PC-9 (cell line): ENCODE measurements around the gene THSD8. TPM values are rescaled to one million over a fixed set of nuclear protein-coding genes. Genes with fewer than 3 reads are reported as not detected.
"Not testable (repeated sequence)": the region's sequence is repeated elsewhere in the genome, so short reads cannot be mapped to it uniquely, and the experiment has no call there.

Experiments
- BruUV-seq: library from RNA; stranded (reverse); fragments of 400-500 nt; replicated peaks from 2 replicates; lab custom pipeline; 2021; lab: Mats Ljungman, UMichigan
- CTCF ChIA-PET: fragments of 300-600 bp; sonication (Branson Sonifier 250); formaldehyde crosslinking; loops from one replicate; lab custom pipeline; 2022; ENCODE audit warnings: antibody characterized with exemption; lab: Charles Lee
- POLR2A ChIA-PET: fragments of 300-600 bp; sonication (Branson Sonifier 250); formaldehyde crosslinking; loops from one replicate; lab custom pipeline; 2022; ENCODE audit warnings: antibody characterized with exemption; ENCODE audit not compliant: unreplicated experiment; lab: Charles Lee
- DNase-seq, 2 experiments: peaks; one replicate each; pipeline versions ENCODE4 v3.0.0 to v3.0.0-alpha.2; 2015 to 2022; ENCODE audit warnings: mixed read lengths in 1 of 2
- H2AFZ ChIP-seq: fragments of 200-600 bp; sonication (generic); 2 replicates; pipeline ENCODE4 v1.8.1; 2017; ENCODE audit warnings: antibody characterized with exemption
- H3F3A ChIP-seq: fragments of 200-600 bp; sonication (generic); 2 replicates; pipeline ENCODE4 v1.8.1; 2017; ENCODE audit warnings: antibody characterized with exemption, mild to moderate bottlenecking, low read depth; ENCODE audit not compliant: insufficient read depth
- H3K27ac ChIP-seq: fragments of 200-600 bp; sonication (generic); 2 replicates; pipeline ENCODE4 v1.6.1; 2016; ENCODE audit warnings: mixed run types
- H3K27me3 ChIP-seq: fragments of 200-600 bp; sonication (generic); 2 replicates; pipeline ENCODE4 v1.6.1; 2016; ENCODE audit warnings: low read depth, mixed run types; ENCODE audit not compliant: insufficient read depth
- H3K36me3 ChIP-seq: fragments of 200-600 bp; sonication (generic); 2 replicates; pipeline ENCODE4 v1.6.1; 2016; ENCODE audit warnings: low read depth, mixed run types
- H3K4me1 ChIP-seq: fragments of 200-600 bp; sonication (generic); replicated peaks from 2 replicates; pipeline ENCODE4 v1.6.1; 2016; ENCODE audit warnings: mixed run types; ENCODE audit not compliant: insufficient read depth
- H3K4me2 ChIP-seq: fragments of 200-600 bp; sonication (generic); 2 replicates; pipeline ENCODE4 v1.6.1; 2017; ENCODE audit warnings: mixed run types
- H3K4me3 ChIP-seq: fragments of 200-600 bp; sonication (generic); 2 replicates; pipeline ENCODE4 v1.6.1; 2016; ENCODE audit warnings: mixed run types
- H3K79me2 ChIP-seq: fragments of 200-600 bp; sonication (generic); 2 replicates; pipeline ENCODE4 v1.6.1; 2017; ENCODE audit warnings: low read depth, mixed run types
- H3K9me2 ChIP-seq: fragments of 200-600 bp; sonication (generic); 2 replicates; pipeline ENCODE4 v1.8.1; 2017; ENCODE audit warnings: mild to moderate bottlenecking; ENCODE audit not compliant: insufficient read depth
- H3K9me3 ChIP-seq: fragments of 200-600 bp; sonication (generic); 2 replicates; pipeline ENCODE4 v1.8.1; 2016; ENCODE audit warnings: low read depth; ENCODE audit not compliant: insufficient read depth
- H4K20me1 ChIP-seq: fragments of 200-600 bp; sonication (generic); 2 replicates; pipeline ENCODE4 v1.8.1; 2017; ENCODE audit not compliant: insufficient read depth
- CTCF ChIP-seq: fragments of 200-600 bp; sonication (generic); conservative IDR thresholded peaks from 2 replicates; pipeline ENCODE4 v1.6.1; 2017; ENCODE audit warnings: mixed run types, antibody characterized with exemption, mild to moderate bottlenecking, moderate library complexity
- EZH2 ChIP-seq: fragments of 200-600 bp; sonication (generic); IDR thresholded peaks from 2 replicates; pipeline ENCODE4 v1.8.0; 2017; ENCODE audit warnings: antibody characterized with exemption, low read depth
- intact Hi-C: fragments of 100-400 bp; cut with micrococcal nuclease; formaldehyde crosslinking; loops from one replicate; pipeline ENCODE4 v1.10.0; 2022; ENCODE audit not compliant: unreplicated experiment
- total RNA-seq: library from RNA; stranded (reverse); gene quantifications from 2 replicates; pipeline ENCODE4 v1.2.3, GENCODE V29; 2021

Gene THSD8
- total RNA-seq, 1 experiment from 2014 or later = 28.8 TPM

GRCh38 chr19:12796146-12797071 is 5.5 kb upstream of the THSD8 start:
- intact Hi-C loops = loop anchor here (1.0 to 2.0 kb wide), 4 partner anchors 19 to 50 kb away; no protein-coding TSS in a partner anchor
- peak overlapping the region; percentile 33; the same call in 1 of the 2 replicates for H3K4me3 ChIP-seq
- CTCF ChIA-PET = interaction anchor here (0.5 to 1.8 kb wide), 11 partner anchors 19 to 102 kb away, joined by 3 to 16 read pairs (median 4); no protein-coding TSS in a partner anchor
- peaks cover 78% of the 10 kb centered on the region for H3F3A ChIP-seq
- H3K79me2 ChIP-seq = peaks cover 51% of the 10 kb centered on the region
- peaks cover 22% of the 10 kb centered on the region for H4K20me1 ChIP-seq
- H3K4me2 ChIP-seq = peak overlapping the region; percentile 71
- BruUV-seq = no TSS peak
- H3K4me1 ChIP-seq = peaks cover 33% of the 10 kb centered on the region
- H3K27ac ChIP-seq = peak overlapping the region; percentile 31
- H3K27me3 ChIP-seq = no peaks in the 10 kb centered on the region
- H3K36me3 ChIP-seq = peaks cover 7% of the 10 kb centered on the region; the same call in 1 of the 2 replicates
- H3K9me3 ChIP-seq = no peaks in the 10 kb centered on the region
- H3K9me2 ChIP-seq = no peaks in the 10 kb centered on the region
- DNase-seq = peak; percentile 69 to 76
- POLR2A ChIA-PET = interaction anchor here (0.6 to 1.1 kb wide), 4 partner anchors 22 to 656 kb away, joined by 3 to 8 read pairs (median 4); partner anchors contain the start of gene ZNF20
- TF ChIP-seq EZH2 (no peak), CTCF (peak; percentile 98)
- no peak overlapping the region for H2AFZ ChIP-seq

GRCh38 chr19:12797141-12797587 is 4.7 kb upstream of the THSD8 start:
- no peaks in the 10 kb centered on the region for H3K27me3 ChIP-seq
- peaks cover 73% of the 10 kb centered on the region for H3F3A ChIP-seq
- POLR2A ChIA-PET = no interaction called here
- peaks cover 34% of the 10 kb centered on the region for H3K4me1 ChIP-seq
- peaks cover 15% of the 10 kb centered on the region for H4K20me1 ChIP-seq
- CTCF ChIA-PET = interaction anchor here (0.7 kb wide), 1 partner anchor 44 kb away, joined by 9 read pairs; no protein-coding TSS in a partner anchor
- no peak overlapping the region for H3K27ac ChIP-seq
- H3K36me3 ChIP-seq = peaks cover 7% of the 10 kb centered on the region; the same call in 1 of the 2 replicates
- no TSS peak for BruUV-seq
- no peak for DNase-seq
- no peaks in the 10 kb centered on the region for H3K9me2 ChIP-seq
- H2AFZ ChIP-seq = no peak overlapping the region
- TF ChIP-seq EZH2 (no peak), CTCF (no peak)
- H3K9me3 ChIP-seq = no peaks in the 10 kb centered on the region
- peaks cover 46% of the 10 kb centered on the region for H3K79me2 ChIP-seq
- H3K4me2 ChIP-seq = no peak overlapping the region
- intact Hi-C loops = loop anchor here (2.0 kb wide), 2 partner anchors 30 to 50 kb away; no protein-coding TSS in a partner anchor
- H3K4me3 ChIP-seq = no peak overlapping the region

- Histone ChIP-seq H4K20me1 (peaks cover 11% of the 10 kb centered on the region), H3F3A (peaks cover 73% of the 10 kb centered on the region), H3K4me1 (peaks cover 38% of the 10 kb centered on the region), H3K79me2 (peaks cover 41% of the 10 kb centered on the region)
- BruUV-seq, POLR2A ChIA-PET, H3K4me2 ChIP-seq, H3K9me3 ChIP-seq, H3K27ac ChIP-seq, H3K27me3 ChIP-seq, H3K36me3 ChIP-seq, DNase-seq, H3K4me3 ChIP-seq, H2AFZ ChIP-seq, H3K9me2 ChIP-seq: not testable (repeated sequence)
- intact Hi-C loops = loop anchor here (2.0 kb wide), 2 partner anchors 31 to 49 kb away; no protein-coding TSS in a partner anchor
- CTCF ChIA-PET = interaction anchor here (0.7 to 1.3 kb wide), 2 partner anchors 23 to 45 kb away, joined by 9 to 20 read pairs; no protein-coding TSS in a partner anchor
Observed at GRCh38 chr19:12797607-12798006, 4.3 kb upstream of the THSD8 start.
